Left ventricle myocardium superior (tissue), 1 donor: ENCODE measurements around the gene AGAP1. TPM values are rescaled to one million over a fixed set of nuclear protein-coding genes. Genes with fewer than 3 reads are reported as not detected.

ENCODE experiments used
- ATAC-seq: fragments of 200-7000 bp; cut with Tn5 transposase; one replicate; pipeline ENCODE4 v1.9.1; 2020; ENCODE audit warnings: mild to moderate bottlenecking, moderate library complexity
- DNase-seq: peaks from one replicate; pipeline ENCODE4 v3.0.0-alpha.2; 2020
- intact Hi-C: fragments of 100-400 bp; cut with micrococcal nuclease; formaldehyde crosslinking; loops from one replicate; pipeline ENCODE4 v1.11.0; 2022
- total RNA-seq: library from RNA; stranded (reverse); fragmentation: NEBNext Ultra II Directional; extraction: Animal tissue kit (Norgen Biotek cat#: 25700); gene quantifications from one replicate; pipeline ENCODE4 v1.2.1, GENCODE V29; 2021
- donor health status: DM: no; HTN: yes; CAD: no; lungs with severe emphysema.

AGAP1 gene
- total RNA-seq, 1 donor from 2014 or later = 22.3 TPM

DNA sequence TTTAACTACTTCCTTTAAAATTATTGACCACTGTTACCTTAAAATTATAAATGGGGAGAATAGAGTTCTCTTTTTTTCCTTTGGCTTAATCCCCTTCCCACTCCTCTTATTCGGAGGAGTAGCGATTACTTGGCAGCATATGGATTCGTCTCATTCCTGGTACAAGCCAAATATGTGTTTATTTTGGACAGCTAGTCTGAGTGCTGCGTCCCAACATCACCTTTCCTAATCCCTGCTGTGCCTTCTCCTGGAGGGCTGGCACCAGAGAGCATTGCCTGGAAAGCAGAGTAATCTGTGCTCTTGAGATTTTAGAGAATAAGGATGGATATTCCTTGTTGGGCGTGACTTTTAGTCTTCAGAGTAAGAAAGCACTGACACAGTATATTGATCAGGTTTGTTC lies 185.6 kb downstream of the AGAP1 start:
- peak; percentile 20 for ATAC-seq
- intact Hi-C loops = loop anchor here (10.0 kb wide), 1 partner anchor 85 kb away; no protein-coding TSS in a partner anchor
- DNase-seq = no peak

DNA sequence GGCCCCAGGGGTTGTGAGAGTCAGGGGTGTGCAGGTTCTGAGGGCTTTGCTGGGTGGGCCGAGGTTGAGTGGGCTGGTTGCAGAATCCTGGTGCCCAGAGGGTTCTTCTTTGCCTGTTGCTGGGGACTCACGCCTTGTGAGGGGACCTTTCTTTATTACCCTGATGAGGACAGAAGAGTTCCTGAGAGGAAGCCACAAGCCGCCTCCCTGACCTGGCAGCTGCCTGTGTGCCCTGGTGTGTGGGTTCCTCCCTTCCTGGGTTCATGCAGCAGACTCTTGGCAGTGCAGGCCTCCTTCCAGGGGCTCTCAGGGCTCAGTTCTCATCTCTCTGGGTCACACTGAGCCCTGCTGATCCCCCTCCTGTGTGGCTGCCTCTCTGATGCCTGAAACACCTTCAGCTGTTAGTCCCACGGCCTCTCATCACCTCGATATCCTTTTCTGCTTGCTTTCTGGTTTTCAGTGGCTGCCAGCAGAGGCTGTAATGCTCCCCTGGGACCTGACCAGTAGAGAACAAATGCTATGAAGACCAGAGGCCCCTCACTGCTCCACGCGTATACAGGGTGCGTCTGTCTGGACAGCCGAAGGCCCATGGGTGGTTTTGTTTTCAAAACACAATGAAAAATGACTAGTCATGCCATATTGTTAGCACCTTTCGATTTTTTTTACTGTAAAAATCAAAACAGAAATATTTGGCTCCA lies 191.3 kb downstream of the AGAP1 start:
- intact Hi-C loops = no loop called here
- ATAC-seq = peak; percentile 38
- DNase-seq = no peak

DNA sequence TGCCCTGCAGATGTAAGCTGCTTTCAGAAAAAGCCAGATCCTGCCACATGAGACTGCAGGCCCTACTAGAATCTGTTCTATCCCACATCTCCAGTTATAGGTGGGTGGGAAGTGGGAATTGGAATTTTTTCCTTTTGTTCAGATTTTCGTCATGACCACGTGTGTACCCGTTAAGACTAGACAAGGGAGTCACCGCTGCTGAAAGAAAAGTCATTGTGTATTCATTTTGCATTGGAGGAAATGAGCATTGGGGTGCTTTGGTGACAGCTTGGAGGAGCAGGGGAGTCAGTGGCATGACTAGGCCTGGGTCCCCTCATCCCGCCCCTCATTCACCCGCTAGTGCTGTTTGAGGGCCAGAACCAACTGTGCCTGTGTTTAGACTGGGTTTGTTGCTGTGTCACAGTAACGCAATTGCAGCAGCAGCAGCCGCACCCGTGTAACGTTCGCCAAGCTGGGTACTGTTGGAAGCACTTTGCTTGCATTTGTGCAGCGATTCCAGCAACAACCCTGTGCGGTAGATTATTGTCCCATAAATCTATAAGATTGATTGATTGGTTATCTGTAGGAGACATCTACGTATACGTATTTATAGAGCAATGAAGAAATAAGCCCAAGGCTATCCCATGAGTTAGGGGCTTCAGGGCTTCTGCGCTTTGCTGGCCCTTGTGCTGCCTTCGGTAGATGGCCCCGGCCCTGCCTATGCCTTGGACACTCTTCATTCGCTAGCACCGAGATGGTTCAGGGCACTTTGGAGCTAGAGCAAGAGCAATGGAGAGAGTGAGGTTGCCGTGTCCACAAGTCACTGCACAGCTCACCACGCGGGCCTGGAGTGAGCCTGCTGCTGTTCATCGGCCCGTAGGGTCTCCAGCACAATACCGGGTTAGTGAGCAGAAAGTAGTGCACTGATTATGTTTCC lies 194.9 kb downstream of the AGAP1 start:
- intact Hi-C loops = no loop called here
- ATAC-seq (no peak), DNase-seq (no peak)

DNA sequence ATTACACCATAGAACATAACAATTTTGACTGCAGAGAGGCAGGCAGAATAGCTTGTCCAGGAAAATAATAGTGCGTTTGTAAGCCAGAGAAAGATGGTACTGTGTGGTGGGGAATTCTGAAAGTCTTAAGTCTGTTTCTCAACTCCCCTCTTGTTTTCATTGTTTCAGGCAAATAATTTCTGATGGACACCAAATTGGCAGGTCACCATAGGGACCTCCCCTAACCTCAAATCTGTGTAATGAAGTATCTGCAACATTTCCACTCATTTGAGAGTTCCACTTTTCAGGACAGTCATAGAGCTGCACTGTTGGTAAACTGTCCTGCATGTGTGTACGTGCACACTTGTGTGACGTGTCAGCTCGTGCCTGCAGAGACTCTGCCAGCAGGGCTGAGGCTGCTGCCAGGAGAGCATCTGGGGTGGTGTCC lies 195.6 kb downstream of the AGAP1 start:
- DNase-seq = no peak
- intact Hi-C loops = no loop called here
- ATAC-seq = peak; percentile 49

DNA sequence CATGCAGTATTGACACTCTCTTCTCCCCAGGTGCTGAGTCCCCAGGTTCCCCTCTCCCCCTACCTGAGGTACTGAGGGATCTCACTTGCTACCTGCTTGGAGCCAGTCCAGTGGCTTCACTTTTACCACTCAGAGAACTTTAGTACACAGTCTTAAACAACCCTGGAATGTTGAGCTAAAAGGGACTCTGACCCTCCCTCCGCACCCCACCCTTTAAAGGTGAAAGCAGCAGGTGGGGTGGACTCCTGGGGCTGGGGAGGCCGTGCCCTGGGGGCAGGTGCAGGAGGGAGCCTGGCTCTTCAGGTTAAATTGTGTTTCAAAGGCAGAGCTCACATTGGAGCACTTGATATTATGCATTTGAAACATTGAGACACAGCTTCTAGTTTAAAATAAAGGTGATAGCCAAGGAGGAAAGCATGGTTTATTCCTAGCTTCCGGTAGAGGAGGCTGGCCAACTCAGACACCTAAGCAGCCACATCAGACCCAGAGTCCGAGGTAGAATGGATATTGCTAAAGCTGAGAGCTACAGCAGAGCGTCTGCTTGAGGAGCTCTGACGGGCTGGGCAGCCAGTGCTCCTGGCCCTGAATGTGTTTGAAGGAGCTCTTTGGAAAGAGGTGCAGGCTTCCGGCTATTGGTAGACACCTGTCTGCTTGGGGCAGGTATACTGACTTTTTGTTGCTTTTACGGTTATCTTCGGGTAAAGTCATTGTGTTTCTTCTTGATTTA lies 196.4 kb downstream of the AGAP1 start:
- no peak for DNase-seq
- intact Hi-C loops = no loop called here
- no peak for ATAC-seq

DNA sequence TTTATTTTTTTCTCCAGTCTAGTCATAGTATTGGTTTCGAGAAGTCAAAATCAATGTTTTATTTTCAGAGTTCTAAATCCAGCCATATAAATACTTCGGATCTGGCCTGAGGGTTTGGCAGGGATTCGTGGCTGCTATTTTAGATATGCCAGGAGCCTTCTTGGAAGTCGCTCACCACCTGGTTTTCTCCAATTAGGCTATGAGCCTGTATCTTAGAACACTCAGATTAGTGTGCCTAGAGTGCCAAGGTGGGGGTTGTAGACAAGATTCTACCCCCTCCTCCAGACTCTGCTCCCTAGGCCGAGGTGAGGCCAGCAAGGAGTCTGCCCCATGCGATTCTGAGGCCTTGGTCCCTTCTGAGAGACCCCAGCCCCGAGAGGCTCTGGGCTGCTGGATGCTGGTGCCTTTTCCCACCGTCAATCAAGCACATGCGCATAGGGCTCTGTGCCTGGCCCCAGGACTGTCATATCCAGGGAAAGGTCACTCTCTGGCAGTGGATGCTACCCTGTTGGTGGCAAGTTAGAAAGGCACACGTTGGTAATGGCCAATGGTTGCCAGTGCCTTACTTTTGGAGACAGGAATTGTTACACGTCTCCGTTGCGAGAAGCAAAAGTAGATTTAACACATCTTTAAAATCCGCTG lies 197.1 kb downstream of the AGAP1 start:
- DNase-seq = no peak
- intact Hi-C loops = no loop called here
- ATAC-seq = peak; percentile 59

DNA sequence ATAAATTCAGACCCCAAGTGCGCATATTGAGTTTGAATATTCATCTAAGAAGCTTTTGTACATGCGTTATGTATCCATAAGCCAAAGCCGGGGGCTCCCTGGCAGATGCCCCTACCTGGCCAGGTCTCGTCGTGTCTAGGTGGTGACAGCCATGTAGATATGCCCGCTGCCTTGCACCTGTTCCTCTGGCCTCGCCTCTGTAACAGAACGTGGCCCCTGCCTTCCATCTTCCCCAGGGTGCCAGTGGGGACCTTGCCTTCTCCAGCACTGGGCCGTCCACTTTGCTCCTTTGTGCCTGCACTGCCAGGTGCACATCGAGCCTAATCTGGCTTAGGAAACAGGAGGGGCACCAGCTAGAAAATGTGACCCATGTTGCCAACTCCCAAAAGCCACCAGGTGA lies 198.2 kb downstream of the AGAP1 start:
- ATAC-seq (no peak), DNase-seq (no peak)
- intact Hi-C loops = no loop called here

DNA sequence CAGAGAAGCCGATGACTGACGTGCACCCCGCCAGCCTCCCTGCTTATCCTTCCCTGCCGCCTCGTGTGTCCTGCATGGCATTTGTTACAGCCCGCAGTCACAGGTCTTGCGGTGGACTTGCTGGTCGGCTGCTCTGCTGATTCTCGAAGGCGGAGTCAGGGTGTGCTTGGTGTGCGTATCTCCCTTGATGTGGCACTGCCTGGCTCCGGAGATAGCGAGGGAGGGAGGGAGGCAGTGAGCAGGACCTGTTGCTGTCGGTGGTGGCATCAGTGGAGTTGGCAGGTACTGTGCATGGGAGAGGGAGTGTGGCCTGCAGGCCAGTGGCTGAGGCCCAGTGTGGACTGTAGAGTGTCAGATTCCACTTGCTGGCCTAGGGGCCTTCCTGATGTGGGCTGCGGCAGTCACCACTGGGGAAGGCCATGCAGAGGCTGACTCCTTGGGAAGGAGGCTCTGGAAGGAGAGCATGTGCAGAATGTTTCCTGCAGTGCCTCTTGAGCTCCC lies 198.9 kb downstream of the AGAP1 start:
- DNase-seq (no peak), ATAC-seq (no peak)
- intact Hi-C loops = no loop called here

DNA sequence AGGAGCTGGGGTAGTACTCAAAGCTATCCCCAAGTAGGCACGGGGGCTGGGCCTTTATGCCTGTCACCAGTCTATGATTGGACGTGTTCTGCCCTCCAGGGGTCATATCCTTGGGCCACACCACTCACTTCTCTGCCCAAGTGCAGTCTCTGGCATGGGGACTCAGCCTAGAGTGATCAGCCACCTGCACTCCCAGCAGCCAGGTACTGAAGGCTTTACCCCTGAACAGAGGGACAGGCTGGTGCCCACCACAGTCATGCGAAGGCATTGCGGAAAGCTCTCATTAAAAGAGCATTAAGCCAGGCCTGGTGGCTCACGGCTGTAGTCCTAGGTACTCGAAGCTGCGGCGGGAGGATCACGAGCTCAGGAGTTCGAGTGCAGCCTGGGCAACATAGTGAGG lies 199.4 kb downstream of the AGAP1 start:
- DNase-seq (no peak), ATAC-seq (no peak)
- intact Hi-C loops = no loop called here

DNA sequence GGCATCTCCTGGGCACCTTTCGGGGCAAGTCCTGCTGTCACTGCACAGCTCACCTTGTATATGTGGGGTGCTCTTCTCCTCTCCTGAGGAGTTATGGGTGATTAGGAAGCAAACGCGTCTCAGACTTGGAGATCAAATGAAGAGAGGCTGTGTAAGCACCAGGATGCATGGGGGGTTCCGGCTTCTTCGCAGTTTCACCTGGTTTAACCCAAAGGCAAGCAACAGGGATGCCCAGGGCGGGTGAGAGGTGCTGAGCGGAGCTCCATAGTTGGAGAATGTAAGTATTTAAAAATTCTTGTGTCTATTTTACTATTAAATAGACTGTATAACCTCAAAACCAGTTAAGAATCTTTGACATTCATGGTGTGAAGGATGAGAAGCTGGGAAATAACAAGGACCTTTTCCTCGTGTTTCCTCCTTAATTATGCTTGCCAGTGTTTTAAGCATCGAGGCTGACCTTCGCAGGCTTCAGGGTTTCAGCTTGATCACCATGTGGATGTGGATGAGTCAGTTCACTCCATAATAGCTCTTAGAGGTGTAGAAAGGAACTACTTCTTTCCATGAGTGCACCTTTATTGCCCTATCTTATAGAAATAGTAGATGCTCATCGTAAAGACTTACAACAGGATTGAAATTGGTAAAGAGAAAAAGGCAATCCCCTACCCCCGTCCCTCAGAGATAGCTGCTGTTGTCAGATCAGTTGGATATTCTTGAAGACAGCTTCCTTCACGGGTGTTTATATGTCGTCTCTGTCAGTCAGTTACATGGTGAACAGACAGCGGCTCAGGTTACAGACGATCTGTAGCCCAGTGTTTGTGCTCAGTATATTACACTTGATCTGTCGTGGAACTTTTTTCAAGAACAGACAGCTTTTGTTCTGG lies 201.1 kb downstream of the AGAP1 start:
- no peak for DNase-seq
- ATAC-seq = no peak
- intact Hi-C loops = no loop called here

DNA sequence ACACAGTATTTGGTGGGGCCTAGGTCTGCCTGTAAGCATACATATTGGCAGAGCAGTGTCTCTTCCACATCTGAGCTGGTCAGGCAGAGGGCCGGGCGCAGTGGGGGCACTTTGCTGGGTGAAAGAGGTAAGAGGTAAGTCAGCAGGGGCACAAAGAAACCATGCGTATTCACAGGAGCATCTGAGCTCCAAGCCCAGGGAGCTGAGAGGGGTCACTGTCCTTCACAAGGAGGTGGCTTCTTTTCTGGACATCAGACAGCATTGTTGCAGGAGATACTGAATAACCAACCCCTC lies 201.7 kb downstream of the AGAP1 start:
- intact Hi-C loops = no loop called here
- DNase-seq = no peak
- ATAC-seq = no peak

DNA sequence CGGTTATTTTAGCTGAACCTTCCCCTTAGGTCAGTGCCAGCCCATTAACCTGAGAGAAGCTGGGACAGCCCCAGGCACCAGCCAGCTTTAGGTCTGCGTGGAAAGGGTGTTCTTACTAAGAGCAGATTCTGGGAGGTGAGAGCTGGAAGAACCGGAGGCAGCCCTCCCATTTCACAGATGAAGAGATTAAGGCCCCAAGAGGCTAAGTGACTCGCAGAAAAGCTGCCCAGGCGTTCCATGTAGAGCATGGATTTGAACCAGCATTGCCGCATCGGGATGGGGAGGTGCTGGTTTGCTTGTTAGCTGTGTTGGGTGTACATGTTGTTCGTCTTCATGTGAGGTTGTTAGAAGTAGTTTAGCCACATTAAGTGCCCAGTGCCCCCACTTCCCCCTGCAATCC lies 203.2 kb downstream of the AGAP1 start:
- ATAC-seq = no peak
- DNase-seq = no peak
- intact Hi-C loops = no loop called here

DNA sequence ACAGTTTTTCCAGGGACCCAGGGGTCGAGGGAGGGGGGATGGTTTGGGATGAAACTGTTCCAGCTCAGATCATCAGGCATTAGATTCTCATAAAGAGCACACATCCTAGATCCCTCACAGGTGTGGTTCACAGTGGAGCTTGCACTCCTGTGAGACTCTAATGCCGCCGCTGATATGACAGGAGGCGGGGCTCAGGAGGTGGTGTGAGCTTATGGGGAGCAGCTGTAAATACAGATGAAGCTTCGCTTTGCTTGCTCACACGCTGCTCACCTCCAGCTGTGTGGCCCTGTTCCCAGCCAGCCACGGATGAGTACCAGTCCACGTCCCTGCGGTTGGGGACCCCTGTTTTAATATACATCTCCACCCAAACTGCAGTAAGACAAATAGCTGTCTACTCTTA lies 204.2 kb downstream of the AGAP1 start:
- ATAC-seq = no peak
- intact Hi-C loops = no loop called here

DNA sequence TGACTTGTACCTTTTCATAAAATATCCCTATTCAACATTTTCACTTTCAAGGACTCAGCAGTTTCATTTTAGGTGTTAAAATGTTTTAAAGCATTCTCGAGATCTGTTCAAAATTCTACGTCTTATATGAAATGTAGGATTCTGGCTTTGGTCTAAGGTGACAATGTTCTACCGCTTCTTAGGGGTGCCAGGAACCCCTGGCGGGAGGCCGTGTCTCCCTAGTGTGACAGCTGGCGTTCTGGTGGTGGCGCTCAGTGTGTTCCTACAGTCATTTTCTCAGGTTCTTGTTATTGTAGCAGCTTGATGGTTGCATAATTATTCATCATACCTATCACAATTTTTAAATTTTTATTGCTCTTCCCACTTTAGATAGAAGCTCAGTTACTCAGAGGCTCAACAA lies 204.6 kb downstream of the AGAP1 start:
- ATAC-seq (no peak), DNase-seq (no peak)
- intact Hi-C loops = no loop called here

More for the DNA sequence above, 204.2 kb downstream of the AGAP1 start:
- DNase-seq = no peak

DNA sequence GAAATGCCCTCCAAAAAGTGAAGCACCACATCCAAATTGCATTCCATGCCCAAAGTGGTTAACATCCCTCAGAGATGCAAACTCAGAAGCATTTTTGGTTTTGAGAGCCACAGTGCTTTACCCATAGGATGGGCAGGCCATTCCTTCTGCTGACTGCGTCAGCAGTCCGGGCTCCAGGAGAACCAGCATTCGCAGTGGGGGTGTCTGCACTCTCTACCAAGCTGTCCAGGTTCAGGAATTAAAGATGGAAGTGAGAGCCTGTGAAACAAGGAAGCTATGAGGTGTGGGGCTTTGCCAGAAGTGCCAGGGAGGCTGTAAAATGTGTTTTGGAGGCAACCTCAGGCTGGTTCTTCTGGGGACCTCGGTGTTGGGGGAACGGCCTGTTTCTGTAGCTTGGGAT lies 205.7 kb downstream of the AGAP1 start:
- DNase-seq = no peak
- ATAC-seq = no peak
- intact Hi-C loops = no loop called here

DNA sequence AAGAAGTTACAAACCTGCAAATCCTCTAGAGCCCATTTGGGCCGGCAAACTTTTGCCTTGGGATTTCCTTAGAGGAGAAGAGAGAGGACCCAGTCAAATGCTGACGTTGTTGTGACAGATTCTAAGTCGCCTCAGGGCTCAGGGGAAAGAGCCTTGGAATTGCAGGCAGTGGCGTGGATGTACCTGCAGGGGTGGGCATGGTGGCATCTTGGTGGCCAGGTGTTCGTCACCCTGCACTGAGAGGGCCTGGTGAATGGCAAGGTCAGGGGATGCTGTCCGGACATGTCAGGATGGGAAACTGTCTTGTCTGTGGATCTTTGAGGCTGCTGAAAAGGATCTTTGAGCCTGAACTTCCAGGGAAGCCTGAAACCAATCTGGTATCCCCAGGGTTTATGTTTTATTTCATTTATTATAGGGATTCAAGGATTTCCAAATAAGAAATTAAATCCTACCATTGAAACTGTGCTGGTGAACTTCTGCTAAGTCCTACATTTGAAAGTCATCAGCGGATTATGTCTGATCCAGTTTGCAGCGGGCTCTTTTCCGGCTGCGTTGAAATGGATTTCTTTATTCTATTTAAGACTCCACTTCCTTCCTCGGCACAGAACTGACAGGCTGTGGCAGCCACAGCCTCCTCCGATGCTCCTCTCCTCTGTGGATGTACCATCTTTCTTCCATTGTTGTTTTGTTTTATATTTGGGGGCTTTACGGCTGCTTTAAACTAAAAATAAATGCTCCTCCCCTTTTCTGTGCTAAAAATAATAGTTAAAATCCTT lies 207.6 kb downstream of the AGAP1 start:
- intact Hi-C loops = no loop called here
- ATAC-seq (no peak), DNase-seq (no peak)

DNA sequence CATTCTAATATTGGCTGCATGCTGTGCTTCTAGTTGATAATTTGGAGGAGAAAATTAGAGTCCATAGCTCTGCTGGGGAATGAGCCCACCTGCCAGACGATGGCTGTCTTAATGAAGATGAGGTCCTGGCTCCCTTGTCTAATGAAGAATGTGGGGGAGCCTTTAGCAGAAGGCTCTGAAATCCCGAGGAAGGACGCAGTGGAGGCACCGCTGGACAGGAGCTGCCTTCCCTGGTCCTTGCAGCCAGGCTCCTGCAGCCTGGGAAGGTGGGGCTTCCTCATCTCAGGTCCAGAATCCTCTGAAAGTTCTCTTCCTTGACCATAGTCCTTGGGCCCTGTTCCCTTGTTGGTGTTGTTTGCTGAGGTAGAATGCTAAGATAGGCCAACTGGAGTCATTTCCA lies 208.3 kb downstream of the AGAP1 start:
- ATAC-seq (no peak), DNase-seq (no peak)
- intact Hi-C loops = no loop called here
